Activated effector memory CD4-positive, alpha-beta T cell treated with anti-CD3 and anti-CD28 coated beads, Interleukin-2, amount 50 U/mL, for 16 hours (primary cell): ENCODE measurements around the gene ESPNL.

ENCODE experiments used
- DNase-seq: peaks from one replicate; pipeline ENCODE4 v3.0.0-alpha.2; 2020

Gene ESPNL

GRCh38 chr2:238098901-238099713, 1.0 kb upstream of the ESPNL start:
- peak; percentile 44 for DNase-seq

DNA sequence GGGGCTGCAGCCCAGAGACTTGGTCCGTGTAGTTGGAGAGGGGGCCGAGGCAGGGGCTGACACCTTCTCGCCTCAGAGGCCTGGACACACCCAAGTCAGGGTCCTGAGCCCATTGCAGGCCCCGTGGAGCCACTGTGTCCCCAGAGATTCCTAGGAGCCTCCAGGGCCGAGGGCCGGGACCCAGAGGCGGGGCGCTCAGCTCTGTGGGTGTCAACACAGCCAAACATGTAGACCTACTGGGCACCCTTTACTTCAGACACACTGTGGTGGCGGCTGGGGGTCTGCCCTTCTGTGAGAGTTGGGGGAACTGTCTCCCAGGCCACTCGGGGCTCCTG, 459 bp upstream of the ESPNL start:
- peak; percentile 44 for DNase-seq

DNA sequence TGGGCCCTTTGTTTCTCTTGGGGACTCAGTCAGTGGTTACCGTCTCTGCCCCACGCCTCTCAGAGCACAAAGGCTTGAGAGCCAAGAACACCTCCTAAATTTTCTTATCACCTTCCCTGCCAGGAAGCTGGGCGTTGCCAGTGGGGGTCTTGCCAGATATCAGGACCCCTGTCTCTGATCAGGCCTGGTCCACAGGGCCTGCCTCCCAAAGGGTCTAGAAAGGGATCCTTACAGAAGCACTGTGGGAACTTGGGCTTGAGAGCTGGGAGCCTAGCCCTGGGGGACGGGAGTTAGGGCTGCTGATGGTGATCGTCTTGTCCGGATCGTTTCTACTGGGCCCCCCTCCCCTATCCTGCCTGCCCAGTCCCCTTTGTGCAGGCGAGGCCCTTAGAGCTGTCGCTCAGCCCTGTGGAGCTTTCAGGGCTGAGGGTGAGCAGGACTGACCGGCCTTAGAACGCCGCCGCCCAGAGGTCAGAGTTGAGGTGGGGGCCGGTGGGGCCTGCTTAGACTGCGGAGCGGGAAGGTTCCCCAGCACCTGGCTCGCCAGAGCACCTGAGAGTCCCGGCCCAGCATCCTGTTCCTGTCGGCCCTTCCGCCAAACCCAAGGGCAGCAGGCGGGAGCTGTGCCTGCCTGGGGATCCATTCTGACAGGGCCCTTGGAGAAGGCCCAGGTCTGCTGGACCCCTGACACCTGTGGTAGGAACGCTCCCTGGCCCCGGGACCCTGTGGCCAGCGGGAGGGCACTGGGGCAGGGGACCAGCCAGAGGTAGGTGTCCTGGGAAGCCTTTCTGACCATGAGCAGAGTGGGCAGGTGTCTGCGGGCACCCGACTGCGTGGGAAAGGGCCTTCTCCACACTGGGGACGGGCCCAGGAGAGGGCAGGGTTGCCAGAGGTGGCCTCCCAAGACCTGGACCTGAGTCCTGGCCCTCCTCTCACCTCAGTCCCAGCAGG, 956 bp downstream of the ESPNL start:
- DNase-seq: peak; percentile 56

DNA sequence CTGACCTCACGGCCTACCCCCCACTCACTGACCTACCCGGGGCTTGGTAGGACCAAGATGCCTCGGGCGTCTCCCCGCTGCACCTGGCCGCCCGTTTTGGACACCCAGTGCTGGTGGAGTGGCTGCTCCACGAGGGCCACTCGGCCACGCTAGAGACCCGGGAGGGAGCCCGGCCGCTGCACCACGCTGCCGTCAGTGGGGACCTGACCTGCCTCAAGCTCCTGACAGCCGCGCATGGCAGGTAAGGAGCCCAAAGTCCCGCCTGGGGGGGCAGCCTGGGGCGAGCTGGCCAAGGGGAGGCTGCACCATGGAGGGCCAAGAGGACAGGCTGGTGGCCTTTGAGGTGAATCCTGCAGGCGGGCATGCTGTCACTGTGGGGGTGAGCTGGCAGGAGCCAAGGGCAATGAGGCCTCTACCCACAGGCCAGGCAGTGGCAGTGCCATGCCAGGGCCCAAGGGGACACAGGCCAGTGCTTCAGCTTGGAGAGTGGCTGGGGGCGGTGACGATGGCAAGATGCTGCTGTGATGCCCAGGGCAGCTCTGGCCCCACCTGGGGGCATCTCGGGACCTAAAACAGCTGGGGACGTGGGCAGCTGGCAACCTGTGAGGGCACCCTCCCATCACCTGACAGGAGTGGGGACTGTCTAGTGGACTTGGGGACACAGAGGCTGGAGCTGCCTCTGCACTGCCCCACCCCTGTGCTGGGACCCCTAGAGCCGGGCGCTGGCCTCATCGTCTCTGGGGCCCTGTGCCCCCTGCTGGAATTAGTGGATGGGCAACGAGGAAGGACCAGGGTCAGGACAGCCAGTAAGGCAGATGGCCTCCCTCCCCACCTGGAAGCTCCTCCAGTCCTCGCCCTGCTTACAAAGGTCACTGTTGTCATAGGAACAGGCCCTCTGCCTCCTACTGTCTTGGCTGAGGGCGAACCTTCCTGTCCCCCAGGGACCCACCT, 2.0 kb downstream of the ESPNL start:
- peak; percentile 51 for DNase-seq

DNA sequence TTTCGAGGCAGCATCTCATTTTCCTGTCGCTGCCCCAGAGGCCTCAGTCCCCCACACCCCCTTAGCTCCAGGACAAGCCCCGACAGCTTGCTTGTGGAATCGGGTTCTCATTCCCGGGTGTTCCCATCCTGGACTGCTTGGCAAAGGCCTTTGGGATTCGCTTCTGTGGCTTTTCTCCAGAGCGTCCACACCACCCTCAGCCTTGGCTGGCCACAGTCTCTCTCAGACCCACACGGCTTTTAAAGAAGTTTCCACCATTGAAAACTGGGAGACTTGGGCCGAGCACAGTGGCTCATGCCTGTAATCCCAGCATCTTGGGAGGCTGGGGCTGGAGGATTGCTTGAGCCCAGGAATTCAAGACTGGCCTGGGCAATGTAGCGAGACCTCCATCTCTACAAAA, 2.7 kb downstream of the ESPNL start:
- peak; percentile 44 for DNase-seq

DNA sequence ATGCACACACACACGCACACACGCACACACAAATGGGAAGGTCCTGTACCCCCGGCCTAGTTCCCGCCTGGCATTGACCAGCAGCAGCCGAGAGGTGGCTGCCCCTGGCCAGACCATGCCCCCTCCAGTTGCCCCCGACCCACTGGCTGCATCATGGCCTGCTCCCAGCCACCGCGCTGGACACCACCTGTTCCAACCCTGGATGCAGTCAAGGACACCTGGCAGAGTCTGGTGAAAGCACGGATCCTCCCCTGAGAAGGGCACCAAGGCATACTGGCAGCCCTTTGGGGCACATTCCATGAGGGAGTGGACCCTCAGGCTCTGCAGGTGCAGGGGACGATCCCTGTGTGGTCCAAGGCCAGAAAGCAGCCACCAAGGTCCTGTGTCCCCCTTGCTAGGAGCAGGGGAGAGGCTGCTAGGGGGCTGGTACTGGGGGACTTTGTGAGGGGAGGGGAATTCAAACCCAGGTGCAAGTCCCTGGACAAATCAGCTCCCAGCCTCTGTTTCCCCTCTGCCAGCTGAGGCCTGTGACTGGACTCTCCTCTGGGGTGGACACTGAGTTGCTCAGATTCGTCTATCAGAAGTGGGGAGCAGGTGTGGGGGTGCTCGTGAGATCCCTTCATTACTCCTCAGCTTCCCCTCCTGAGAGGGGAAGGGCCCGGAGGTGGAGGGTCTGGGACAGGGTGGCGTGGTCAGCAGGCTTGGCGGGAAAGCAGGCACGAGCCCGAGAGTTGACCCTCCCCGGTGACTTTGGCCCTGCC, 3.5 kb downstream of the ESPNL start:
- peak; percentile 45 for DNase-seq

GRCh38 chr2:238104226-238104690, 4.1 kb downstream of the ESPNL start:
- no peak for DNase-seq

DNA sequence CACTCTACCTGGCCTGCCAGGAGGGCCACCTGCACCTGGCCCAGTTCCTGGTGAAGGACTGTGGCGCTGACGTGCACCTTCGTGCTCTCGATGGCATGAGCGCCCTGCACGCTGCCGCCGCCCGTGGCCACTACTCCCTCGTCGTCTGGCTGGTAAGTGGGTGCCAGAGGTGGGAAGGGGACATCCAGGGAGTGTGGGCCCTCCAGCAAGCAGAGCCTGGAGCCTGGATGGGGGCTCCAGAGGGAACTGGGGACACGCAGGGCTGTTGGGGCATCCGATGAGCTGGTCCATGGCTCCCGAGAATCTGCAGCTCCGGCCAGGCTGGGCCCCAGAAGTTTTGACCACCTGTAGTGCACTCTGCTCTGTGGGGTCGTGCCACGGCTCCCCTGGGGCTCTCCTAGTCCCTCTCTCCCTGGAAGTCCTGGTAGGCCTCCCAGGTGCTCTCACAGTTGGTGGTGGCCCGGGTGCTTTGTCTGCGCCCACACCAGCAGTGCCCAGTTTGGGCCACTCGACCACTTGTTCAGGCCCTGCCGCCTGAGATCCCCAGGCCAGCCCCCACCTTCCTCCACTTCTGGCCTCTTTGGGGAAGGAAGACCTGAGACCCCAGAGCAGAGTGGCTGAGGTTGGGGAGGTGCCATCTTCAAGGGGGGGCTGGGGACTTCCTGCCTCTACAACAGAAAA, 4.7 kb downstream of the ESPNL start:
- DNase-seq: peak; percentile 61

DNA sequence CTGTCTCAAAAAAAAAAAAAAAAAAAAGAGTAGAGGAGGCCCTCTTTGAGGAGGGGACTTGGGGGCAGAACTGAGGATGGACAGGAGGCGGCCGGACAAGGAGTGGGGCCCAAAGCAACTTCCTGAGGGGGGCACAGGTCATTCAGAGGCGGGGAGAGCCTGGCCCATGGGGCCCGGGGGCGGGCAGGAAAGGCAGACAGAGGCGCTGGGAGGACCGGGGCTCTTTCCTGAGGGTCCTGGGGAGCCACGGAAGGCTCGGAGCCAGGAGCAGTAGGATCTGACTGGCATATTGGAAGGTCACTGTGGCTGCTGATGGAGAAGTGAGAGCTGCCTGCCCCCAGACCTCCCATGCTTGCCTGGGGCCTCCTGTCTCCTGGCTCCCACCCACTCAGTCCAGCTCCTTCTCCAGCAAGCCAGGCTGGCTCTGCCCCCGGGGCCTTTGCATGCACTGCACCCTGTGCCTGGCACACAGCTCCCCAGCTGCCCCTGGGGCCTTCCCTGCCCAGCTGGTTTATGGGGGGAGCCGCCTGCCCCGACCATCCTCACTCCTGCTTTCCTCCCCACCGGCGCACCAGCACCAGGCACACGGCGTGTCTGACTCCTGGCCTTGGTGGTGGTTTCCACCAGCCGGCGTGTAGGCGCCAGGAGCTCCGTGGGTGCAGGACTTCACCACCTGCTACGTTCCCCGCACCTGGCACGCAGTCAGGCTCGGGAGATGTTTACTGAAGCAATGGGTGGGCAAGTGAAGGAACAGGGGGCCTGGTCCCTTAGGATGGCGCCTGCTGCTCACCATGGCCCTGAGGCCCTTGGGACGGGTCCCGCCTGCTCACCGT, 5.6 kb downstream of the ESPNL start:
- DNase-seq: peak; percentile 47

GRCh38 chr2:238106339-238106697, 6.2 kb downstream of the ESPNL start:
- no peak for DNase-seq

DNA sequence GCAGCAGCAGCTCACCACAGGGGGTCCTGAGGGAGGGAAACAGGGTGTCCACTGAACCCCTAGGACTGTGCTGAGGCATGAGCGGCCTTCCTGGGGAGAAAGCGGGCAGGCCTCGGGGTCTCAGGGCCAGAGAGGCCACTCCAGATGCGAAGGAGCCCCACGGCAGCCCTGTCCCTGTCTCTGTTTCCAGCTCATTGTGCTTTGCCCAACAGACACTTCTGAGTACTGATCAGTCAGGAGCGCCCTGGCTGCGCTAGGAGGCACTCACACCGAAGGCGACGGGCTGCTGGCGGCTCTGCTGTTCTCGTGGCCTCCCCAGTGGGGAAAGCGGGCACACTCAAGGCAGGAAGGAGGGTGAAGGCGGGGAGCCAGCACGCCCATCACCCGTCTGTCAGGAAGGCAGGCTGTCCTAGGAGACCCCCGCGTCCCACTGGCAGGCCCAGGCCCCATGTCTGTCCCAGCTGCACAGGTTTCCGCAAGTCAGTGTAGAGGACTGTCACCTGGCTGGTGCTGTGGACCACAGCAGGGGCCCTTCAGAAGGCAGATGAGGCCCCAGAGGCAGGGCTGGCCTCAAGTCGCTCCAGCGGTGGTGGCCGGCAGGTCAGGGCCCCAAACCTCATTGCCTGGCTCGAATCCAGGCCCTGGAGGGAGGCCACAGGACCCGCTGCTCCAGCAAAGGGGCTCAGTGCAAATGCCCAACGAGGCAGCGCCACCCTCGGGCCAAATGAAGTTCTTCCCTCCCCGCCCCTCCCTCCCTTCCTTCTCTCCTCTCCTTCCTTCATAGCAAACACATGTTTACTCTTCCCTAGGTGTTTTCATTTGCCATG, 6.8 kb downstream of the ESPNL start:
- peak; percentile 56 for DNase-seq

DNA sequence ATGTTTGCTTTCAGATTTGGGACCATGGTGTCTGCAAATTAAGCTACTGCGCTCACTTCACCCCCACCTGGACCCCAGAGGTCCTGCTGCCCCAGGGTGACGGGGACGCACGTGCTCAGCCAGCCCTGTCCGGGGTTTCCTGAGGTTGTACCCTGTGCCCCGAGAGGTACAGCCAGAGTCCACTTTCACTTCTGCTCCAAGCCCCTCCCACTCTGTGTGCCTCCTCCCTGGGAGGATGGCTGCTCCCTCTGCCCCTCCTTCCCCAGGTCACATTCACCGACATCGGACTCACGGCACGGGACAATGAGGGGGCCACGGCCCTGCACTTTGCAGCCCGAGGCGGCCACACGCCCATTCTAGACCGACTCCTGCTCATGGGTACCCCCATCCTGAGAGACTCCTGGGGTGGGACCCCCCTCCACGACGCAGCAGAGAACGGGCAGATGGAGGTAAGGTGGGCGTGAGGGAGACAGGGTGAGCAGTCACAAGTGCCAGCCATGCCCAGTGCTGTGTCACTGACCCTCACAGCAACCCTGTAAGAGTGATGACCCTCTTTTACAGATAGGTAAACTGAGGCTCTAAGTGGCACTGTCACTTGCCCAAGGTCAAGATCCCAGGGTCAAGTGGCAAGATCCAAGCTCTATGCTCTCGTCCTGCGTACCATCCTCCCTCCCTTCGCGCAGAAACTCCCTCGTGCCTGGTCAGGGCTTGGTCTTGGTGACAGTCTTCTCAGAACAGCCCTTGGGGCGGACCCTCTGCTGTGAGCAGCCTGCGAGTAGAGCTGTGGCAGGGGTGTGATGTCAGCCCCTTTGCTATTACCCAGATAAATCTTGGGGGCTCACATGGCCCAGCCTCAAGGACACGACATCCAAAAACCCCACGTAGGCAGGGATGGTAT, 7.6 kb downstream of the ESPNL start:
- peak; percentile 50 for DNase-seq

- peak; percentile 59 for DNase-seq
Observed at GRCh38 chr2:238108423-238109183, 8.5 kb downstream of the ESPNL start.

DNA sequence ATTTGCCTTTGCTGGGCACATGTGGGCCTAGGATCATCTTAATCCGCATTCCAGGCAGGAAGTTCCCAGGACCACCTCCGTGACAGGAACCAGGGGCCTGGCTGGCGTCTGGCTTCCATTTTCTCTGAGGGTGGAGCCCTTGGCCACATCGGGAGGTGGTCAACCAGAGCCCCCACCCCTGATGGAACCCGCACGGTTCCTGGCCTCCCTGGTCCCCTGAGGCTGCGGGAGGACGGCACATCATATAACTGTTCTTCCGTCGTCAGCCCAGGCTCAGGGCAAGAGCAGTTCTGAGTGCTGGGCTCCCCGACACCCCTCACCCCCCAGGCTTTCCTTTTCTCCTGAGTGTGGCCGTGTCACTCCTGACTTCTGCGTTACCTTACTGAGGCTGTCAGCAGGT, 13.5 kb downstream of the ESPNL start:
- peak; percentile 49 for DNase-seq

GRCh38 chr2:238114331-238114841, 14.2 kb downstream of the ESPNL start:
- DNase-seq: peak; percentile 36

DNA sequence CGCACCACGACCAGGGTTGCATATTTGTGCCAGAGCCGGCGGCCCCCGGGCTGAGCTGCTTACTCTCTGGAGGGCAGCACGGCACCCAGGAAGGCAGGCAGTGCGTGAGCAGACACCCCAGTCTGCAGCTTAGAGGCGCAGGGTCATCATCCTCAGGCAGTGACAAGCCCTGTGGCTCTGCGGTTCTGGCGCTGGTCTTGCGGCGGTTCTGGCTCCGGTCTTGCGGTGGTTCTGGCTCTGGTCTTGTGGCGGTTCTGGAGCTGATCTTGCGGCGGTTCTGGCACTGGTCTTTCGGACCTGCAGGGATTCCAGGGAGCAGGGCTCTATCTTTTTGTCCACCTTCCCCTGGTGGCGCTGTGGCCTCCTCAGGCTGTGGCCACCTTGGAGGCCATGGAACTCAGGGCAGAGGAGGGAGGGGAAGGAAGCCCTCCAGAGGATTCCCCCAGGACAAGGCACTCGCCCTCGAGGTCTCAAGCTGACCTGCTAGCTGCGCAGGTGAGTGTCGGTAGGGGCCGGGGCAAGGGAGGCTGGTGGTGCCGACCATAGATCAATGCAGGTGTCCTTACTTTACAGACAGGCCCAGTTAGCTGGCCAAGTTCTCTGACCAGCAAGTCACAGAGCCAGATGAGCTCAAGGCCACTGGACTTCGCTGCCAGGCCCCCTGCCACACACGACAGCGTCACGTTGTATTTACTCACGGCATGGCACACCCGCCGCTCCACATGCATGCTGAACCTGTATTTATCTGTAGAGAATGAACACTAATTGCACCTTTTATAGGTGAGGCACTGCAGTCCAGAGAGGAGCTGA, 14.9 kb downstream of the ESPNL start:
- peak; percentile 43 for DNase-seq
